Neuronal stem cell (in vitro differentiated cells): Measurements from ENCODE around the gene CAMTA1.
"Not testable (repeated sequence)": the region's sequence is repeated elsewhere in the genome, so short reads cannot be mapped to it uniquely, and the experiment has no call there.

Experiments
- DNase-seq: peaks from one replicate; pipeline ENCODE4 v3.0.0-alpha.2; 2013; ENCODE audit warnings: low spot score
- H2AFZ ChIP-seq: one replicate; pipeline ENCODE4 v1.6.1; 2013; ENCODE audit warnings: mild to moderate bottlenecking, low read length, inconsistent platforms
- H2AK5ac ChIP-seq: 2 replicates; pipeline ENCODE4 v1.6.1; 2013; ENCODE audit warnings: low read depth, mild to moderate bottlenecking, inconsistent platforms, low read length, moderate library complexity, mixed read lengths
- H2BK120ac ChIP-seq: 2 replicates; pipeline ENCODE4 v1.6.1; 2013; ENCODE audit warnings: low read depth, mild to moderate bottlenecking, inconsistent platforms, low read length, moderate library complexity, mixed read lengths
- H2BK12ac ChIP-seq: one replicate; pipeline ENCODE4 v1.6.1; 2013; ENCODE audit warnings: low read length, inconsistent platforms
- H2BK15ac ChIP-seq: 2 replicates; pipeline ENCODE4 v1.6.1; 2013; ENCODE audit warnings: mild to moderate bottlenecking, low read length, inconsistent platforms, mixed read lengths
- H2BK5ac ChIP-seq: one replicate; pipeline ENCODE4 v1.6.1; 2013; ENCODE audit warnings: inconsistent platforms, mild to moderate bottlenecking, low read length, moderate library complexity
- H3K14ac ChIP-seq: one replicate; pipeline ENCODE4 v1.6.1; 2013; ENCODE audit warnings: low read length, inconsistent platforms
- H3K18ac ChIP-seq: 2 replicates; pipeline ENCODE4 v1.6.1; 2013; ENCODE audit warnings: low read length, inconsistent platforms
- H3K23ac ChIP-seq: 2 replicates; pipeline ENCODE4 v1.6.1; 2013; ENCODE audit warnings: low read depth, mild to moderate bottlenecking, mixed read lengths, low read length, inconsistent platforms; ENCODE audit not compliant: poor library complexity
- H3K27ac ChIP-seq: replicated peaks from 3 replicates; pipeline ENCODE4 v1.5.1; 2013; ENCODE audit warnings: low read length, inconsistent platforms
- H3K27me3 ChIP-seq, 3 experiments: 2 replicates each; pipeline ENCODE4 v1.6.1; 2013; ENCODE audit warnings: low read length in 3 of 3, mild to moderate bottlenecking in 2 of 3, inconsistent platforms in 1 of 3, low read depth in 1 of 3, mixed read lengths in 1 of 3, moderate library complexity in 1 of 3; ENCODE audit not compliant: control insufficient read depth in 3 of 3, insufficient read depth in 3 of 3
- H3K36me3 ChIP-seq, 2 donors: replicated peaks in 1 of 2; 2 replicates each; pipeline ENCODE4 v1.6.1; 2013; ENCODE audit warnings: low read length in 2 of 2; ENCODE audit not compliant: control insufficient read depth in 2 of 2, insufficient read depth in 2 of 2
- H3K4ac ChIP-seq: 2 replicates; pipeline ENCODE4 v1.6.1; 2013; ENCODE audit warnings: inconsistent platforms, mild to moderate bottlenecking, low read length, moderate library complexity
- H3K4me1 ChIP-seq, 2 donors: 1 replicate in 1 of 2; 2 replicates in 1 of 2; pipeline ENCODE4 v1.6.1; 2013; ENCODE audit warnings: low read length in 2 of 2, low read depth in 1 of 2; ENCODE audit not compliant: control insufficient read depth in 2 of 2, insufficient read depth in 1 of 2
- H3K4me2 ChIP-seq: one replicate; pipeline ENCODE4 v1.6.1; 2013; ENCODE audit warnings: mild to moderate bottlenecking, low read length, inconsistent platforms; ENCODE audit not compliant: insufficient read depth, poor library complexity, severe bottlenecking
- H3K4me3 ChIP-seq, 2 donors: 2 replicates each; pipeline ENCODE4 v1.5.1; 2013; ENCODE audit warnings: low read length in 2 of 2, mild to moderate bottlenecking in 2 of 2, inconsistent platforms in 1 of 2, moderate library complexity in 1 of 2
- H3K79me1 ChIP-seq: one replicate; pipeline ENCODE4 v1.6.1; 2013; ENCODE audit warnings: low read depth, mild to moderate bottlenecking, inconsistent platforms, low read length, moderate library complexity
- H3K9ac ChIP-seq: one replicate; pipeline ENCODE4 v1.6.1; 2013; ENCODE audit warnings: mild to moderate bottlenecking, low read depth, low read length, inconsistent platforms; ENCODE audit not compliant: poor library complexity
- H3K9me3 ChIP-seq, 2 donors: replicated peaks in 1 of 2; 2 replicates each; pipeline versions ENCODE3 to v1.6.1; 2013; ENCODE audit warnings: low read length in 2 of 2, mild to moderate bottlenecking in 2 of 2, inconsistent platforms in 1 of 2, low read depth in 1 of 2, mixed read lengths in 1 of 2, moderate library complexity in 1 of 2; ENCODE audit not compliant: control insufficient read depth in 2 of 2, insufficient read depth in 1 of 2
- H4K8ac ChIP-seq: one replicate; pipeline ENCODE4 v1.6.1; 2013; ENCODE audit warnings: low read depth, mild to moderate bottlenecking, inconsistent platforms, low read length, moderate library complexity
- H4K91ac ChIP-seq: one replicate; pipeline ENCODE4 v1.6.1; 2013; ENCODE audit warnings: low read length, low read depth, mild to moderate bottlenecking, inconsistent platforms; ENCODE audit not compliant: poor library complexity
- WGBS, 2 donors: extraction: QIAGEN DNeasy Blood & Tissue Kit; methylation state at CpG; one replicate each; pipeline ENCODE4 v1.1.7; 2013; ENCODE audit warnings: missing lambda C conversion rate in 2 of 2, mixed read lengths in 1 of 2; ENCODE audit not compliant: insufficient read length in 2 of 2, insufficient replicate concordance in 1 of 2; ENCODE audit errors: extremely low coverage in 2 of 2; 5-methylcytosine and 5-hydroxymethylcytosine counted together

The CAMTA1 gene

GRCh38 chr1:7378346-7379130 is 593.3 kb downstream of the CAMTA1 start:
- Histone ChIP-seq H3K9me3 (no peaks in the 10 kb centered on the region), H2BK15ac (no peak overlapping the region), H2AK5ac (peak overlapping the region; percentile 84), H3K14ac (no peak overlapping the region), H2BK120ac (no peak overlapping the region), H2BK5ac (no peak overlapping the region), H3K18ac (peak overlapping the region; percentile 66), H3K4me3 (no peak overlapping the region), H3K9ac (no peak overlapping the region), H3K36me3 (no peaks in the 10 kb centered on the region), H2BK12ac (no peak overlapping the region), H3K4me2 (no peak overlapping the region), H3K4me1 (peaks cover 11 to 24% of the 10 kb centered on the region in 2 donors), H4K91ac (no peak overlapping the region), H2AFZ (no peak overlapping the region), H3K27me3 (no peaks in the 10 kb centered on the region), H3K23ac (no peak overlapping the region), H3K79me1 (no peaks in the 10 kb centered on the region), H3K4ac (no peak overlapping the region), H3K27ac (no peak overlapping the region), H4K8ac (no peak overlapping the region)
- no CpG with 5 or more reads among the region's 14 CpGs for WGBS, 2 donors
- DNase-seq, result no peak

- Histone ChIP-seq H2BK15ac (no peak overlapping the region), H3K9me3 (no peaks in the 10 kb centered on the region), H2AFZ (peak overlapping the region; percentile 76), H3K14ac (no peak overlapping the region), H3K27ac (peak overlapping the region; percentile 44), H3K9ac (no peak overlapping the region), H3K4me2 (peak overlapping the region; percentile 41), H3K36me3 (no peaks in the 10 kb centered on the region), H2AK5ac (no peak overlapping the region), H2BK5ac (no peak overlapping the region), H3K18ac (peak overlapping the region; percentile 33), H3K79me1 (no peaks in the 10 kb centered on the region), H3K4ac (no peak overlapping the region), H2BK120ac (no peak overlapping the region), H3K4me1 (peaks cover 11 to 15% of the 10 kb centered on the region in 2 donors), H4K8ac (no peak overlapping the region), H3K23ac (no peak overlapping the region), H3K27me3 (no peaks in the 10 kb centered on the region), H3K4me3 (peak overlapping the region in 1 of 2 donors; percentile 29), H2BK12ac (no peak overlapping the region), H4K91ac (no peak overlapping the region)
- DNase-seq, result peak; percentile 51
- no CpG with 5 or more reads among the region's 18 CpGs for WGBS, 2 donors
Observed at GRCh38 chr1:7379441-7379971, 594.3 kb downstream of the CAMTA1 start.

- H3K14ac ChIP-seq, H3K4ac ChIP-seq, H3K18ac ChIP-seq, H3K9ac ChIP-seq, H4K8ac ChIP-seq, H4K91ac ChIP-seq, H2BK120ac ChIP-seq, H3K79me1 ChIP-seq, H2AK5ac ChIP-seq, H3K9me3 ChIP-seq, H2BK15ac ChIP-seq, H2BK5ac ChIP-seq, H2BK12ac ChIP-seq, H3K27me3 ChIP-seq, DNase-seq, H3K36me3 ChIP-seq, H3K27ac ChIP-seq, H3K23ac ChIP-seq, H3K4me2 ChIP-seq: not testable (repeated sequence)
- no CpG with 5 or more reads among the region's 9 CpGs for WGBS, 2 donors
- peak overlapping the region; percentile 76 for H2AFZ ChIP-seq
- peak overlapping the region in 1 of 2 donors; percentile 29 for H3K4me3 ChIP-seq
- H3K4me1 ChIP-seq, result peaks cover 9 to 11% of the 10 kb centered on the region in 2 donors
Observed at GRCh38 chr1:7380068-7380467, 594.8 kb downstream of the CAMTA1 start.

- no peak for DNase-seq
- no peak overlapping the region for H3K23ac ChIP-seq
- no peak overlapping the region for H3K4me2 ChIP-seq
- H3K4me1 ChIP-seq, result peaks cover 6 to 11% of the 10 kb centered on the region in 2 donors
- no peak overlapping the region for H3K4ac ChIP-seq
- no peak overlapping the region for H3K27ac ChIP-seq
- no peak overlapping the region for H3K14ac ChIP-seq
- no peak overlapping the region for H4K8ac ChIP-seq
- H2BK12ac ChIP-seq, result no peak overlapping the region
- no peaks in the 10 kb centered on the region for H3K27me3 ChIP-seq
- WGBS, 2 donors, result no CpG with 5 or more reads among the region's 3 CpGs
- H3K9me3 ChIP-seq, result no peaks in the 10 kb centered on the region
- H2AK5ac ChIP-seq, result no peak overlapping the region
- H2BK120ac ChIP-seq, result no peak overlapping the region
- no peak overlapping the region for H2BK5ac ChIP-seq
- H3K9ac ChIP-seq, result no peak overlapping the region
- H2BK15ac ChIP-seq, result no peak overlapping the region
- H3K18ac ChIP-seq, result no peak overlapping the region
- no peaks in the 10 kb centered on the region for H3K36me3 ChIP-seq
- no peak overlapping the region for H2AFZ ChIP-seq
- no peak overlapping the region for H3K4me3 ChIP-seq
- H4K91ac ChIP-seq, result no peak overlapping the region
- H3K79me1 ChIP-seq, result no peaks in the 10 kb centered on the region
Observed at GRCh38 chr1:7380712-7381111, 595.5 kb downstream of the CAMTA1 start.
